Spleen (tissue), 7 donors: ENCODE measurements around the gene ZSCAN1.

Experiments used
- CTCF ChIP-seq, 11 experiments: fragments of 200-600 bp in 7 of 11; fragments of 450-650 bp in 4 of 11; sonication (generic) in 4 of 11; IDR thresholded peaks in 8 of 11; conservative IDR thresholded peaks in 3 of 11; 1 replicate in 7 of 11; 2 replicates in 4 of 11; pipeline versions ENCODE4 v1.4.0 to v1.8.0; 2016 to 2021; ENCODE audit warnings: antibody characterized with exemption in 11 of 11, inconsistent platforms in 4 of 11, mild to moderate bottlenecking in 1 of 11
- POLR2A ChIP-seq, 3 donors: fragments of 450-650 bp; IDR thresholded peaks; one replicate each; pipeline ENCODE4 v1.5.1; 2017; ENCODE audit warnings: antibody characterized with exemption in 3 of 3, mild to moderate bottlenecking in 1 of 3
- POLR2AphosphoS5 ChIP-seq, 3 donors: sonication (generic); formaldehyde crosslinking; IDR thresholded peaks; one replicate each; pipeline ENCODE4 v1.5.1; 2017; ENCODE audit warnings: antibody characterized with exemption in 3 of 3
- donor health status: DM: no; HTN: no; CAD: no; lungs with moderate emphysema.
- donor health status: DM: no; HTN: no; CAD: no.
- donor health status: DM: no; HTN: no; CAD: no.

GRCh38 chr19:58088521-58089052 lies 54.8 kb downstream of the ZSCAN1 start:
- TF ChIP-seq CTCF (IDR thresholded peaks at IDR 0.05 in 8 of 11, conservative IDR thresholded peaks at IDR 0.05 in 3 of 11): no peak
- TF ChIP-seq POLR2A (IDR thresholded peaks at IDR 0.05): no peak
- peak in 1 of 3 donors; percentile 29 for TF ChIP-seq POLR2AphosphoS5 (IDR thresholded peaks at IDR 0.05)
